ENCODE results near the gene CCDC57. TPM values are rescaled to one million over a fixed set of nuclear protein-coding genes. Genes with fewer than 3 reads are reported as not detected.

Gene CCDC57
- total and polyA plus RNA-seq, 2 of the 4 experiments (the other 2 are of a cell fraction): 7.3 to 31.3 TPM

- no peak for TF ChIP-seq MXI1 (IDR thresholded peaks at IDR 0.05; ENCODE audit: borderline replicate concordance, low read depth, low read length)
Measured at GRCh38 chr17:82085931-82086764, 126.5 kb downstream of the CCDC57 start (continued).

GRCh38 chr17:82085031-82085861, 127.4 kb downstream of the CCDC57 start:
- Histone ChIP-seq H3K36me3 (ENCODE audit: control insufficient read depth, insufficient read depth, low read length) (peaks cover 96% of the 10 kb centered on the region), H4K5ac (ENCODE audit: low read depth, low read length) (no peak overlapping the region), H3K23ac (ENCODE audit: low read depth, low read length) (no peak overlapping the region), H4K91ac (ENCODE audit: insufficient read depth, low read depth, low read length) (no peak overlapping the region), H2AK5ac (ENCODE audit: low read depth, low read length) (no peak overlapping the region), H3K14ac (replicated peaks; ENCODE audit: low read depth, low read length) (no peak overlapping the region), H3K9ac (ENCODE audit: low read depth, low read length) (no peak overlapping the region), H3K9me1 (ENCODE audit: insufficient read depth, low read length) (no peaks in the 10 kb centered on the region), H2AK9ac (replicated peaks; ENCODE audit: low read depth, low read length, poor library complexity) (no peak overlapping the region), H3K4ac (ENCODE audit: low read depth, low read length) (no peak overlapping the region), H3K9me3 (ENCODE audit: control insufficient read depth, insufficient read depth, low read length) (no peaks in the 10 kb centered on the region), H3K4me2 (ENCODE audit: low read depth, low read length) (no peak overlapping the region), H3K56ac (ENCODE audit: extremely low read depth, insufficient read depth, low read length) (no peak overlapping the region), H3K18ac (ENCODE audit: low read depth, low read length) (no peak overlapping the region), H3K4me1 (ENCODE audit: control insufficient read depth, insufficient read depth, low read length) (no peaks in the 10 kb centered on the region), H3K27me3 (ENCODE audit: control insufficient read depth, insufficient read depth, low read length) (no peaks in the 10 kb centered on the region), H2BK20ac (ENCODE audit: low read depth, low read length) (no peak overlapping the region), H3K4me3 (ENCODE audit: insufficient read depth, low read depth, low read length) (no peak overlapping the region), H4K8ac (ENCODE audit: low read depth in 2 of 2, low read length in 2 of 2) (no peak overlapping the region), H2AFZ (replicated peaks; ENCODE audit: low read length, poor library complexity) (no peak overlapping the region), H3K79me1 (ENCODE audit: low read depth in 1 of 2, low read length in 2 of 2) (no peaks in the 10 kb centered on the region; a peak in 1 of 4 replicates), H2BK15ac (ENCODE audit: low read depth, low read length) (no peak overlapping the region), H2BK5ac (ENCODE audit: low read depth, low read length, poor library complexity, severe bottlenecking) (no peak overlapping the region), H4K20me1 (ENCODE audit: insufficient read depth, low read length) (no peaks in the 10 kb centered on the region; the same call in none of the 2 replicates), H2BK120ac (ENCODE audit: low read depth, low read length) (no peak overlapping the region), H3K27ac (ENCODE audit: insufficient read depth, low read length) (no peak overlapping the region)
- ChIA-PET CTCF (no interaction called here), POLR2A (ENCODE audit: unreplicated experiment) (no interaction called here)
- dilution Hi-C loops (cut with HindIII; ENCODE audit: low sequenced_read_pairs, unreplicated experiment): no loop called here
- in situ Hi-C loops (cut with MboI; ENCODE audit: low sequenced_read_pairs): no loop called here
- 94% methylated on average over 23 of the region's 49 CpGs; no CpG with 5 or more reads in 1 of the 2 experiments for WGBS, 2 experiments (ENCODE audit: extremely low coverage in 2 of 2, insufficient read length in 1 of 2)
- no TSS peak for BruUV-seq (replicated peaks)
- ATAC-seq (ENCODE audit: low read depth) (no peak), DNase-seq (no peak)
- intact Hi-C loops (cut with micrococcal nuclease): no loop called here
- TF ChIP-seq SMC3 (IDR thresholded peaks at IDR 0.05; ENCODE audit: low read depth, low read length) (no peak), CEBPB (IDR thresholded peaks at IDR 0.05; ENCODE audit: low read depth, low read length) (no peak), USF2 (IDR thresholded peaks at IDR 0.05; ENCODE audit: low read depth, low read length) (no peak), ELK1 (IDR thresholded peaks at IDR 0.05; ENCODE audit: borderline replicate concordance, low read depth, low read length) (no peak), MXI1 (IDR thresholded peaks at IDR 0.05; ENCODE audit: borderline replicate concordance, low read depth, low read length) (no peak), RAD21 (IDR thresholded peaks at IDR 0.05; ENCODE audit: low read length) (no peak), BHLHE40 (IDR thresholded peaks at IDR 0.05; ENCODE audit: low read depth, low read length) (no peak), NFE2L2 (IDR thresholded peaks at IDR 0.05; ENCODE audit: low read depth, low read length) (no peak), MAFK (IDR thresholded peaks at IDR 0.05; ENCODE audit: low read depth, low read length) (no peak), RCOR1 (IDR thresholded peaks at IDR 0.05; ENCODE audit: insufficient replicate concordance, low read length) (no peak), POLR2A (IDR thresholded peaks at IDR 0.05; ENCODE audit: low read depth, low read length) (no peak), FOS (IDR thresholded peaks at IDR 0.05; ENCODE audit: low read depth, low read length) (no peak), MAZ (IDR thresholded peaks at IDR 0.05; ENCODE audit: borderline replicate concordance, low read depth, low read length) (no peak), RFX5 (IDR thresholded peaks at IDR 0.05; ENCODE audit: low read depth, low read length) (no peak)

Data from IMR-90 (cell line).